WERI-Rb-1 (cell line): ENCODE data around the gene DEFB129.
"Not testable (repeated sequence)": the region's sequence is repeated elsewhere in the genome, so short reads cannot be mapped to it uniquely, and the experiment has no call there.

ENCODE experiments used
- DNase-seq: peaks from one replicate; pipeline ENCODE4 v3.0.0-alpha.2; 2020
- H3K27ac ChIP-seq: fragments of 250-450 bp; sonication (Bioruptor Pico); 2 replicates; pipeline ENCODE4 v1.5.1; 2020; ENCODE audit warnings: mild to moderate bottlenecking, moderate library complexity
- H3K27me3 ChIP-seq: fragments of 250-450 bp; sonication (Bioruptor Pico); 2 replicates; pipeline ENCODE4 v1.5.1; 2021; ENCODE audit warnings: mild to moderate bottlenecking, low read depth, moderate library complexity; ENCODE audit not compliant: insufficient read depth, severe bottlenecking
- H3K36me3 ChIP-seq: fragments of 250-450 bp; sonication (Bioruptor Pico); 2 replicates; pipeline ENCODE4 v1.5.1; 2020; ENCODE audit warnings: mild to moderate bottlenecking, moderate library complexity
- H3K4me3 ChIP-seq: 2 replicates; pipeline ENCODE4 v1.5.1; 2011; ENCODE audit warnings: low read depth, mild to moderate bottlenecking, control low read depth, low read length
- H3K9me3 ChIP-seq: fragments of 250-450 bp; sonication (Bioruptor Pico); 2 replicates; pipeline ENCODE4 v1.5.1; 2021; ENCODE audit warnings: mild to moderate bottlenecking, moderate library complexity; ENCODE audit not compliant: severe bottlenecking
- CTCF ChIP-seq: IDR thresholded peaks from 2 replicates; pipeline ENCODE4 v1.5.1; 2011; ENCODE audit warnings: low read depth, mild to moderate bottlenecking, control low read depth, inconsistent platforms, low read length

DEFB129 gene

GRCh38 chr20:237929-238328 lies 10.9 kb downstream of the DEFB129 start:
- H3K4me3 ChIP-seq: no peak overlapping the region
- no peaks in the 10 kb centered on the region for H3K36me3 ChIP-seq
- H3K27ac ChIP-seq: no peak overlapping the region
- no peak for DNase-seq
- no peaks in the 10 kb centered on the region for H3K27me3 ChIP-seq
- no peaks in the 10 kb centered on the region for H3K9me3 ChIP-seq
- TF ChIP-seq CTCF: no peak

GRCh38 chr20:242905-243304 lies 15.8 kb downstream of the DEFB129 start:
- Histone ChIP-seq H3K36me3 (no peaks in the 10 kb centered on the region), H3K27ac (no peak overlapping the region), H3K9me3 (no peaks in the 10 kb centered on the region), H3K27me3 (no peaks in the 10 kb centered on the region), H3K4me3 (no peak overlapping the region)
- TF ChIP-seq CTCF: no peak
- DNase-seq: no peak

- no peaks in the 10 kb centered on the region for H3K27me3 ChIP-seq
- no peak overlapping the region for H3K4me3 ChIP-seq
- no peak overlapping the region for H3K27ac ChIP-seq
- TF ChIP-seq CTCF: no peak
- H3K9me3 ChIP-seq: no peaks in the 10 kb centered on the region
- H3K36me3 ChIP-seq: no peaks in the 10 kb centered on the region
- DNase-seq: no peak
Measured at GRCh38 chr20:251354-251753, 24.3 kb downstream of the DEFB129 start.

- Histone ChIP-seq H3K27ac (no peak overlapping the region), H3K27me3 (no peaks in the 10 kb centered on the region), H3K9me3 (no peaks in the 10 kb centered on the region), H3K36me3 (no peaks in the 10 kb centered on the region), H3K4me3 (no peak overlapping the region)
- TF ChIP-seq CTCF: no peak
- no peak for DNase-seq
Measured at GRCh38 chr20:252801-253200, 25.7 kb downstream of the DEFB129 start.

GRCh38 chr20:253447-253846 lies 26.4 kb downstream of the DEFB129 start:
- H3K27me3 ChIP-seq, DNase-seq, H3K36me3 ChIP-seq: not testable (repeated sequence)

GRCh38 chr20:257419-257818 lies 30.4 kb downstream of the DEFB129 start, which contains the start of gene DEFB132:
TSS of gene DEFB132 (plus strand) at chr20:257724. CDS start at chr20:257779, 55 bp downstream.
- H3K27me3 ChIP-seq: no peaks in the 10 kb centered on the region
- DNase-seq: no peak
- H3K9me3 ChIP-seq: no peaks in the 10 kb centered on the region
- H3K36me3 ChIP-seq: no peaks in the 10 kb centered on the region
- H3K4me3 ChIP-seq: no peak within 1 kb of the TSS
- no peak within 1 kb of the TSS for H3K27ac ChIP-seq
- no peak for TF ChIP-seq CTCF

More at GRCh38 chr20:253447-253846, 26.4 kb downstream of the DEFB129 start:
- H3K9me3 ChIP-seq, H3K4me3 ChIP-seq, H3K27ac ChIP-seq: not testable (repeated sequence)
